Esophagus mucosa (tissue), 1 donor: Measurements from ENCODE around the gene LRCH1. TPM values are rescaled to one million over a fixed set of nuclear protein-coding genes. Genes with fewer than 3 reads are reported as not detected.

Source experiments
- ATAC-seq: fragments of 200-7000 bp; cut with Tn5 transposase; one replicate; pipeline ENCODE4 v1.9.1; 2020
- total RNA-seq: library from RNA; stranded (reverse); gene quantifications from one replicate; pipeline ENCODE4 v1.2.4, GENCODE V29; 2023
- donor health status: DM: yes; HTN: yes; CAD: no.

LRCH1 gene
- total RNA-seq, 1 donor from 2014 or later: 7.0 TPM

DNA sequence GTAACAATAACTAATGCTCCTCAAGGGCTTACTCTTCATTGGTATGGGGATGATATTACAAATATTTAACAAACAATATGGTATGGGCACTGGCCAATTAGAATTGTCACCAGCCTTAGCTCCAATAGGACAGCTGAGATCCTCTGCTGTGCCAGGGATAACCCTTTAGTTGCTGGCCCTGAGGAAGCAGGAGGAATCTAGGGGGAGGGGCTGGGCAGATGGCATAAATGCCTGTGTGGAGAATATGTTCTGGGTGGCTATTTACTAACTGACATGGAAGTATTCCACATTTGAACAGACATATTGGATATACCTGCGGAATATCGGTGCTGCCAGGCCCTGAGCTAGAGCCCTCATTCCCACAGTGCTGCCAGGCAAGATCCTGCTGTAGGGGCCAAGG is 16.6 kb upstream of the LRCH1 start:
- no peak for ATAC-seq

- no peak for ATAC-seq
Measured at GRCh38 chr13:46539231-46539630, 13.7 kb upstream of the LRCH1 start.

DNA sequence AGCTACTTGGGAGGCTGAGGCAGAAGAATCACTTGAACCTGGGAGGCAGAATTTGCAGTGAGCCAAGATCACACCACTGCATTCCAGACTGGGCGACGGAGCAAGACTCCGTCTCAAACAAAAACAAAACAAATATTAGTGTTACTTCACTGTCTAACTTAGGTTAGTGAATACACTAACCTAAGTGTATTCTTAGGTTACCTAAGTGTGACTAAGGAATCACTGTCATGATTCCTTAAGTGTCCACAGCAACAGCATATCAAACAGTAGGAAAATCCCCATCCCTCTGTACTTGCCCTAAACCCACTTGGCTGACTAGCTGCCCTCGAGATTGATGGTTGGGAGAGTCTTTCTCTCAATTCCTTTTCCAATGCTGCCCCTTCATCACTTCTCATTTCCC is 11.8 kb upstream of the LRCH1 start:
- no peak for ATAC-seq

GRCh38 chr13:46542833-46543232 is 10.1 kb upstream of the LRCH1 start:
- ATAC-seq: no peak

DNA sequence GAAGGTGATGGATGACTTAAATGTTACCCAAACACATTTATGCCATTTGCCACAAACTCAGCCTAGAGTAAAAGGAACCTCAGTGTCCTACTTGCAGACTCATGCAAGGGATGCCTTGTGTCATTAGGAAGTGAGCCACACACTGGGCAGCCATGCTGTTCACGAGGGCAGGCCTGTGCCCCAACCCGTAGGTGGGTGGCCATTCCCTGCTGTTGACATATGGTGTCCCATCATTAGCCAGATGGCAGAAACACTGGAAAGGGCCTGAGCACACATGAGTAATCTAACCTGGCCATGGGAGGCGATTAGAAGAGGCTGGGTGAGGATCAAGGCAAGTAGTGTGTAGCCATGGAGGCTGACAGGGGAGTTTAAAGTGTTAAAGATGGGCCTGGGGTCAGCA is 9.7 kb upstream of the LRCH1 start:
- no peak for ATAC-seq

DNA sequence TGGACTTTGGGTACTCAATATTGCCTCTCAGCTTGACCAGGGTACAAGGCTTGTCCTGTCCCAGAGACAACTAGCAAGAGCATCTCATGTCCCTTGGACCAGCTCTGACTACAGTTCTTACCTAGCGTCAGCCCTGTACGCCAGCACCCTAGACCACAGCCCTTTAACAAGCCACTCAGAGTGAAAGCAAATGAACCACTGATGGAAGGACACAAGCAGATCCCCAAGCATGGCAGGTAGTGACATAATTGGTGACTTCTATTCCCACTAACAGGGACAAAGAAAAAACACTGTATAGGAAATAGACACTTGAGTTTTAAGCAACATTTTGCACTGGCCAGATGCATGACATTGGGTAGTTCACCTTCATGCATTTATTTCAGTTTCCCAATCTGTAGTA is 8.8 kb upstream of the LRCH1 start:
- no peak for ATAC-seq

- ATAC-seq: no peak
Measured at GRCh38 chr13:46544811-46545210, 8.2 kb upstream of the LRCH1 start.

DNA sequence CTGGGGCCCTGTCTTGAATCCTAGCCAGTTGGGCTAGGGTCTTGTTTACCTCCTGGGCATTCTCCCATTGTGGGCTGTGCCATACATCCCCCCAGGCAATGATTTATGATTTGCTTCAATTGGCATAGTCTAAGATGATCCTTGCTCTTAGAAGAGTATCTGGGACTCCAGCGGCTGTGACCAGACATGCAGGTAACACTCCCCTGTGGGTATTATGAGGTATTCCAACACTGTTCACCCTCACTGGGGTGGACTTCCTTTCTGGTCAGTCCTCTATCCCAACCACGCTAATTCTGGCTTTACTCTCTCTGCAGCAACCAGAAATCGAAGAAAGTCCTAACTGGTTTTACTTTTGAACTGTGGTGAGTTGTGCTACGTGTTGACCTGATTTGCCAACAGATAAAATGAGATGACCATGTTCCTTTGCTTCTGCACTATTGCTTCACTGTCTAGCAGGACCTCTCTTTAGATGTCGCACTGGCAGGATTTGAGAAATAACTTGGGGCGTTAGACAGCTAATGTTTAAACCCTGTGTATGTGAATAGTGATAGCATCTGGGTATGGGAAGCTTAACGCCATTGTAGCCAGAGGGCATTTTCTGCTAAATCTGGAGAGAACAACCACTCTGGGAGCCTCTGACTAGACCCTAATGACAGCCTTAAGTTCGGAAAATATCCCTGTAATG is 6.7 kb upstream of the LRCH1 start:
- no peak for ATAC-seq

- no peak for ATAC-seq
Measured at GRCh38 chr13:46550822-46551221, 2.1 kb upstream of the LRCH1 start.

- ATAC-seq: peak; percentile 42
Measured at GRCh38 chr13:46551410-46552302, 1.3 kb upstream of the LRCH1 start.

DNA sequence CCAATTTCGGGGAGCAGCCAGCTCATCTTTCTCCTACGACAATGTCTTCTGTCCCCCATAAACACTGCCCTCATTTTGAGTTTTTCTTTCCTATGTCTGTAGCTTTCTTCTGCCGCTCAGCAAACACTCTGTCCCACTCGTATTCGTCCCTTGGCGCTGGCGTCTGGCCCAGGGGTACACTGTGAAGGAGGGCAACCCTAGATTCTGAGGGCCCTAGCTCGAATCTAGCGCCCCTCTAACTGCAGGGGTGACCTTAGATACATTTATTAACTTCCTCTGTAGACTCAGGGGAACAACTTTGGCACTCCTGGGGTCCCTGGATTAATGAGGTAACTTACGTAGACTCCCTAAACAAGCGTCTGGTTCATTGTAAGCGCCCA is 677 bp upstream of the LRCH1 start:
- no peak for ATAC-seq

DNA sequence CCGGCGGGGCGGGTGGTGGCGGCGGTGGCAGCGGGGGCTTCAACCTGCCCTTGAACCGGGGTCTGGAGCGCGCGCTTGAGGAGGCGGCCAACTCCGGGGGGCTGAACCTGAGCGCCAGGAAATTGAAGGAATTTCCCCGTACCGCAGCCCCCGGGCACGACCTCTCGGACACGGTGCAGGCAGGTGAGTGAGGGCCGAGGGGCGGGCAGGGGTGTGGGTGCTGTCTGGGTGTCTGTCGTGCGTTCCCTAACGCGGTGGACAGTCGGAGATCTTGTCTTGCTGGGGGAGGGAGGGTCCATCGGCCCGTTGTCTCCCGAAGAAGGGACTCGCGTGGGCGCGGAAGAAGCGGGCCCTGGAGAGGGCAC is 533 bp downstream of the LRCH1 start:
- ATAC-seq: peak; percentile 20

GRCh38 chr13:46553886-46554858 is 1.2 kb downstream of the LRCH1 start:
- ATAC-seq: peak; percentile 74

DNA sequence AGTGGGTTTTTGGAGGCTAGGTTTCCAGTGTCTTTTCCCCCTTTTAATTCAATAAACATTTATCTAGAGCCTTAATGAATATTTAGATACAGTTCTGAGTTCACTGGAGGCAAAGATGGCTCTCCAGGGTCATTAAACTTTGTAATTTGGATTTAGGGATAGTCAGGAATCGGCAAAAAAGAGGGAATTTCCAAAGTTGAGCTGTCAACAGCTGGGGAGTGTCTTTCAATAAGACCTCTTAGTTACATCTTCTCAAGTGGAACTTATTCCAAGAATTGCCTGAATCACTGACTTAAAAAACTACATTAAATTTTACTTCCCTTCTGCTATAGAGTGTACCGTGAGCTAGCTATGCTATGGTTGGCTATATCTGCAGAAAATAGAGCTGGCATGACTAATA is 2.0 kb downstream of the LRCH1 start:
- no peak for ATAC-seq

DNA sequence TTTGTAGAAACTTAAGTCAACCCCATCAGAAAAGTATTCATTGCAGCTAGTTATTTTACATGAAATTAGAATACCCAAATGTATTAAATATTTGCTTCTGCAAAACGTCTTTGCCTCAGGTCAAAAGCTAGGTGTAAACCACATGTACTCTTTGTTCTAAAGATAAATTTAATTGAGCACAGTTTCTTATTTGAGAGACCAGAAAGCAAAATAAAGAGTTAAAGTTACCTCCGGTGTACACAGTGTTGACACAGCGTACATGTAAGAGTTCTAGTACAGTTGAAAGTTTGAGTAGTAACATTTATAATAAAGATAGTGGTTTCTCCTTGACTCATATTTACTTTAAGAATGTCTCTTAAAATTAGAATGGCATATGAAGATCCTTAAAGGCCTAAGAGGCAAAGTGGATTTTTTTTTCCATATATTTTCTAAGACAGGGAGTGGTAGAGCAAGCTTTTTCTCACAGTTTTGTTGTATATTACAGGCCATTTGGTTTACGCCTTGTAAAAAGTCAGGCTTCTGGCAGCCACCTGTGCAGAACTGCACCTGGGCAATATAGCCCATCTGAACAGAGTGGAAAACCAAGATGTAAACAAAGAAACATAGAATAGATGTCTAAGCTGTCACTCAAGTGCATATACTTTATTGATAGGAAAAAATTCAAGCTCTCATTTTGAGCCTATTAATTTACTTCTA is 2.9 kb downstream of the LRCH1 start:
- no peak for ATAC-seq

- ATAC-seq: no peak
Measured at GRCh38 chr13:46556418-46556779, 3.4 kb downstream of the LRCH1 start.

DNA sequence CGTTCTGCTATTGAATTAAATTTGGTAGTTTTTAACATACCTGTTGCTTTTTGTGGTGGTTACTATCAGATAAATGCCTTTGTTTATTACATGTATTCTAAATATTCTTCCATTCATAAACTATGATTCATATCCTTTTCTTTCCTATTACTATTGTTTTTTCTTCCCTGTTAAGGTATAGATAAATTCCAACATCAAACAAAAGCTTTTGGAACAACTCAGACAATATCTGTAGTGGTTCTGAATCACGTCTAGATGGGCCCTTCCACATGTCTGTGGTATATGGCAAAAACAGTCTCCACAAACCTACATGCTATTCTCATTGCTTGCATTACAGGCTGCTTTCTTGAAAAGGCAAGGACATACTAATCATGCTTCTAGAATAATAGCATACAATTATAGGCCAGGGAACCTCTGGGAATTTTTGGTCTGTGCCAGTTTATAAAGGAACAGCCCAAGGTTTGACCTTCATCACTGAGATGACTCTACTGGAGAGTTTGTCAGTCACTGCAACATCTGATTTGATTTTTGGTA is 6.4 kb downstream of the LRCH1 start:
- ATAC-seq: no peak

GRCh38 chr13:46560778-46561177 is 7.8 kb downstream of the LRCH1 start:
- ATAC-seq: no peak

GRCh38 chr13:46561286-46561685 is 8.3 kb downstream of the LRCH1 start:
- ATAC-seq: no peak

DNA sequence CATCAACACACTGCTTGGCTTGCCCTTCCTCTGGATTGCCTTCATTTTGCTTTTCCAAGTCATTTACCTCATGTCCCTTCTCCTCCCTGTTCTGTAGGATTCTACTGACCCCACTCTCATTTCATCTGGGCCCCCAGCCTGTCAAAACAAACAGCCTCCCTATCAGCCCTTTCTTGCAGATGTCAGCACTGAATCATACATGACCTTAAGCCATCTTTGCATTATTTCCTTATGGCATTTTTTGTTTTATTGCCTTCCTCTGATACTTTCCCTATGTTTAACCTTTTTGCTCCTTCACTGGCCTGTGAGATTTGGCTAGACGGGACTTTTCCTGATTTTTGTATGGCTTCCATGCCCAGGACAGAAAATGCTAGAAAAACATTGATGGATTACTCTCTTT is 8.7 kb downstream of the LRCH1 start:
- ATAC-seq: no peak

GRCh38 chr13:46562152-46562551 is 9.2 kb downstream of the LRCH1 start:
- no peak for ATAC-seq

- ATAC-seq: no peak
Measured at GRCh38 chr13:46562581-46562980, 9.6 kb downstream of the LRCH1 start.
